H9 (cell line): ENCODE measurements around the gene DNAJC8. TPM values are rescaled to one million over a fixed set of nuclear protein-coding genes. Genes with fewer than 3 reads are reported as not detected.

Source experiments
- DNase-seq: peaks from one replicate; pipeline ENCODE4 v3.0.0-alpha.2; 2017
- H2AFZ ChIP-seq: one replicate; pipeline ENCODE4 v1.6.1; 2013; ENCODE audit warnings: mild to moderate bottlenecking, low read length, control low read depth, moderate library complexity
- H2AK5ac ChIP-seq: 2 replicates; pipeline ENCODE4 v1.6.1; 2013; ENCODE audit warnings: low read length, control low read depth, mixed read lengths; ENCODE audit not compliant: insufficient read length
- H2BK120ac ChIP-seq: one replicate; pipeline ENCODE4 v1.6.1; 2013; ENCODE audit warnings: low read depth, mild to moderate bottlenecking, low read length, control low read depth, inconsistent platforms; ENCODE audit not compliant: poor library complexity, severe bottlenecking
- H2BK12ac ChIP-seq: 2 replicates; pipeline ENCODE4 v1.6.1; 2013; ENCODE audit warnings: low read length, control low read depth, mixed read lengths, low read depth; ENCODE audit not compliant: insufficient read length
- H2BK15ac ChIP-seq: 2 replicates; pipeline ENCODE4 v1.6.1; 2013; ENCODE audit warnings: low read depth, low read length, control low read depth
- H2BK20ac ChIP-seq: one replicate; pipeline ENCODE4 v1.6.1; 2013; ENCODE audit warnings: low read depth, mild to moderate bottlenecking, low read length, control low read depth, inconsistent platforms; ENCODE audit not compliant: poor library complexity, severe bottlenecking
- H2BK5ac ChIP-seq: 2 replicates; pipeline ENCODE4 v1.6.1; 2013; ENCODE audit warnings: low read length, control low read depth, mixed read lengths; ENCODE audit not compliant: insufficient read length
- H3K14ac ChIP-seq: 2 replicates; pipeline ENCODE4 v1.6.1; 2013; ENCODE audit warnings: low read length, control low read depth; ENCODE audit not compliant: insufficient read depth
- H3K18ac ChIP-seq: 2 replicates; pipeline ENCODE4 v1.6.1; 2013; ENCODE audit warnings: low read depth, mild to moderate bottlenecking, mixed read lengths, low read length, control low read depth; ENCODE audit not compliant: insufficient read length
- H3K23ac ChIP-seq: 2 replicates; pipeline ENCODE4 v1.6.1; 2013; ENCODE audit warnings: low read length, control low read depth, mixed read lengths, low read depth; ENCODE audit not compliant: insufficient read length
- H3K23me2 ChIP-seq: 2 replicates; pipeline ENCODE4 v1.6.1; 2013; ENCODE audit warnings: low read depth, mild to moderate bottlenecking, mixed read lengths, low read length, control low read depth; ENCODE audit not compliant: insufficient read length, poor library complexity, severe bottlenecking
- H3K27ac ChIP-seq: 2 replicates; pipeline ENCODE4 v1.5.1; 2013; ENCODE audit warnings: low read length, control low read depth, mixed read lengths, low read depth; ENCODE audit not compliant: insufficient read length
- H3K27me3 ChIP-seq: 2 replicates; pipeline ENCODE4 v1.6.1; 2013; ENCODE audit warnings: low read length, control low read depth, inconsistent platforms; ENCODE audit not compliant: insufficient read depth
- H3K4ac ChIP-seq: 2 replicates; pipeline ENCODE4 v1.6.1; 2013; ENCODE audit warnings: low read depth, mild to moderate bottlenecking, control low read depth, inconsistent platforms, low read length, moderate library complexity
- H3K4me1 ChIP-seq: 2 replicates; pipeline ENCODE4 v1.6.1; 2013; ENCODE audit warnings: low read length, control low read depth, inconsistent platforms; ENCODE audit not compliant: insufficient read depth
- H3K4me2 ChIP-seq: 2 replicates; pipeline ENCODE4 v1.6.1; 2013; ENCODE audit warnings: low read length, control low read depth, mixed read lengths; ENCODE audit not compliant: insufficient read length, insufficient read depth
- H3K56ac ChIP-seq: 2 replicates; pipeline ENCODE4 v1.6.1; 2013; ENCODE audit warnings: low read depth, mild to moderate bottlenecking, mixed read lengths, low read length, control low read depth; ENCODE audit not compliant: insufficient read length
- H3K79me1 ChIP-seq: 2 replicates; pipeline ENCODE4 v1.6.1; 2013; ENCODE audit warnings: low read depth, mild to moderate bottlenecking, moderate library complexity, low read length, control low read depth, inconsistent platforms; ENCODE audit not compliant: insufficient read depth, poor library complexity, severe bottlenecking
- H3K79me2 ChIP-seq: 2 replicates; pipeline ENCODE4 v1.6.1; 2013; ENCODE audit warnings: low read length, control low read depth, inconsistent platforms; ENCODE audit not compliant: insufficient read depth
- H3K9ac ChIP-seq: 2 replicates; pipeline ENCODE4 v1.6.1; 2013; ENCODE audit warnings: low read length, control low read depth, mixed read lengths; ENCODE audit not compliant: insufficient read length; ENCODE audit errors: extremely low read depth
- H3K9me3 ChIP-seq: one replicate; pipeline ENCODE4 v1.6.1; 2013; ENCODE audit warnings: low read depth, low read length, inconsistent platforms; ENCODE audit not compliant: control insufficient read depth
- H3T11ph ChIP-seq: one replicate; pipeline ENCODE4 v1.6.1; 2013; ENCODE audit warnings: mild to moderate bottlenecking, low read length, control low read depth, inconsistent platforms
- H4K20me1 ChIP-seq: one replicate; pipeline ENCODE4 v1.6.1; 2013; ENCODE audit not compliant: control insufficient read depth, insufficient read length, insufficient read depth
- H4K5ac ChIP-seq: 2 replicates; pipeline ENCODE4 v1.6.1; 2013; ENCODE audit warnings: low read depth, mild to moderate bottlenecking, mixed read lengths, low read length, control low read depth; ENCODE audit not compliant: insufficient read length
- H4K8ac ChIP-seq: replicated peaks from 2 replicates; pipeline ENCODE4 v1.6.1; 2013; ENCODE audit warnings: low read length, control low read depth, mixed read lengths, low read depth; ENCODE audit not compliant: insufficient read length
- H4K91ac ChIP-seq: 2 replicates; pipeline ENCODE4 v1.6.1; 2013; ENCODE audit warnings: low read depth, mild to moderate bottlenecking, moderate library complexity, mixed read lengths, low read length, control low read depth; ENCODE audit not compliant: insufficient read length
- H3K27ac Mint-ChIP-seq, 3 experiments: 2 replicates in 2 of 3; 3 replicates in 1 of 3; pipeline ENCODE4 v1.8.0; 2020 to 2021; ENCODE audit warnings: mixed read lengths in 3 of 3, mild to moderate bottlenecking in 1 of 3, moderate library complexity in 1 of 3
- H3K27me3 Mint-ChIP-seq: 2 replicates; pipeline ENCODE4 v1.8.0; 2021; ENCODE audit warnings: low read depth, mild to moderate bottlenecking, moderate library complexity, mixed read lengths
- H3K36me3 Mint-ChIP-seq, 3 experiments: 2 replicates in 2 of 3; 3 replicates in 1 of 3; pipeline ENCODE4 v1.8.0; 2020 to 2021; ENCODE audit warnings: low read depth in 3 of 3, mixed read lengths in 3 of 3; ENCODE audit not compliant: insufficient read depth in 1 of 3
- H3K4me1 Mint-ChIP-seq, 2 experiments: 2 replicates each; pipeline ENCODE4 v1.8.0; 2020; ENCODE audit warnings: mixed read lengths in 2 of 2
- H3K4me3 Mint-ChIP-seq, 2 experiments: 2 replicates in 1 of 2; 3 replicates in 1 of 2; pipeline ENCODE4 v1.8.0; 2020 to 2021; ENCODE audit warnings: mild to moderate bottlenecking in 2 of 2, mixed read lengths in 2 of 2, moderate library complexity in 1 of 2
- H3K9me3 Mint-ChIP-seq, 2 experiments: 2 replicates in 1 of 2; 3 replicates in 1 of 2; pipeline ENCODE4 v1.8.0; 2020; ENCODE audit warnings: mild to moderate bottlenecking in 2 of 2, mixed read lengths in 2 of 2, moderate library complexity in 1 of 2
- CTCF ChIP-seq: fragments of 200-600 bp; sonication (generic); conservative IDR thresholded peaks from 3 replicates; pipeline ENCODE4 v1.8.0; 2021; ENCODE audit warnings: antibody characterized with exemption, mild to moderate bottlenecking
- WGBS: extraction: QIAGEN DNeasy Blood & Tissue Kit; methylation state at CpG from one replicate; pipeline ENCODE4 v1.1.7; 2013; ENCODE audit warnings: missing lambda C conversion rate, low lambda C conversion rate, mixed read lengths; ENCODE audit not compliant: insufficient read length; ENCODE audit errors: extremely low coverage; 5-methylcytosine and 5-hydroxymethylcytosine counted together
- total RNA-seq: library from RNA; stranded (reverse); gene quantifications from 2 replicates; pipeline ENCODE4 v1.2.1, GENCODE V29; 2021

DNAJC8 gene
- total RNA-seq, 1 experiment from 2014 or later = 132 TPM

- H3K18ac ChIP-seq = no peak overlapping the region
- no peaks in the 10 kb centered on the region for H4K20me1 ChIP-seq
- no peak overlapping the region for H3K9ac ChIP-seq
- Mint-ChIP-seq H3K4me1 (peaks cover 53 to 56% of the 10 kb centered on the region in 2 experiments), H3K27ac (peak overlapping the region; percentile 7 to 91 (median 17); a peak in 3 of 7 replicates), H3K36me3 (peaks cover 4 to 17% (median 14%) of the 10 kb centered on the region in 3 experiments; a peak in 6 of 7 replicates), H3K27me3 (no peaks in the 10 kb centered on the region), H3K9me3 (no peaks in the 10 kb centered on the region), H3K4me3 (peak overlapping the region in 1 of 2 experiments; percentile 32; a peak in 1 of 5 replicates)
- no peak overlapping the region for H3K4ac ChIP-seq
- H3K27me3 ChIP-seq = no peaks in the 10 kb centered on the region
- H4K8ac ChIP-seq = no peak overlapping the region
- H3K79me2 ChIP-seq = peaks cover 40% of the 10 kb centered on the region; the same call in 1 of the 2 replicates
- H2BK15ac ChIP-seq = no peak overlapping the region
- no peak overlapping the region for H3K4me2 ChIP-seq
- no peaks in the 10 kb centered on the region for H3K9me3 ChIP-seq
- no peak overlapping the region for H4K5ac ChIP-seq
- no peak overlapping the region for H2BK120ac ChIP-seq
- H2BK5ac ChIP-seq = no peak overlapping the region
- no peak overlapping the region for H3K23ac ChIP-seq
- H2AFZ ChIP-seq = no peak overlapping the region
- WGBS = no CpG with 5 or more reads among the region's 8 CpGs
- H3K4me1 ChIP-seq = peaks cover 11% of the 10 kb centered on the region
- H2BK20ac ChIP-seq = no peak overlapping the region
- H3K27ac ChIP-seq = no peak overlapping the region
- no peak overlapping the region for H3T11ph ChIP-seq
- H2AK5ac ChIP-seq = no peak overlapping the region
- H2BK12ac ChIP-seq = no peak overlapping the region
- no peak overlapping the region for H4K91ac ChIP-seq
- no peak for TF ChIP-seq CTCF
- peaks cover 6% of the 10 kb centered on the region for H3K23me2 ChIP-seq
- no peak for DNase-seq
- no peak overlapping the region for H3K14ac ChIP-seq
- H3K79me1 ChIP-seq = peaks cover 7% of the 10 kb centered on the region
- no peak overlapping the region for H3K56ac ChIP-seq
Observed at GRCh38 chr1:28265577-28265976, 32.7 kb upstream of the DNAJC8 start.
